Nephron progenitor cell (in vitro differentiated cells): ENCODE data around the gene GCK.
A peak's percentile ranks its signal among the peaks of the same experiment; 100 is the strongest.

Source experiments
- DNase-seq: peaks from one replicate; pipeline ENCODE4 v3.0.0; 2021
- H3K27ac Mint-ChIP-seq: 2 replicates; pipeline ENCODE4 v1.8.0; 2021; ENCODE audit warnings: mild to moderate bottlenecking, moderate library complexity, mixed read lengths
- H3K27me3 Mint-ChIP-seq: 2 replicates; pipeline ENCODE4 v1.8.0; 2021; ENCODE audit warnings: mild to moderate bottlenecking, low read depth, mixed read lengths; ENCODE audit not compliant: poor library complexity
- H3K36me3 Mint-ChIP-seq: 2 replicates; pipeline ENCODE4 v1.8.0; 2021; ENCODE audit warnings: low read depth, mixed read lengths
- H3K4me1 Mint-ChIP-seq: 2 replicates; pipeline ENCODE4 v1.8.0; 2021; ENCODE audit warnings: mixed read lengths
- H3K4me3 Mint-ChIP-seq: 2 replicates; pipeline ENCODE4 v1.8.0; 2021; ENCODE audit warnings: mild to moderate bottlenecking, moderate library complexity, mixed read lengths
- H3K9me3 Mint-ChIP-seq: 2 replicates; pipeline ENCODE4 v1.8.0; 2021; ENCODE audit warnings: mild to moderate bottlenecking, moderate library complexity, mixed read lengths
- CTCF ChIP-seq: fragments of 200-600 bp; sonication (generic); IDR thresholded peaks from 2 replicates; pipeline ENCODE4 v1.5.0; 2021; ENCODE audit warnings: antibody characterized with exemption

GCK gene

GRCh38 chr7:44217852-44218402 lies 28.7 kb upstream of the GCK start:
- no peaks in the 10 kb centered on the region for H3K36me3 Mint-ChIP-seq
- H3K9me3 Mint-ChIP-seq: no peaks in the 10 kb centered on the region
- no peak overlapping the region for H3K27ac Mint-ChIP-seq
- no peak for DNase-seq
- peak overlapping the region; percentile 45 for H3K4me3 Mint-ChIP-seq
- no peaks in the 10 kb centered on the region for H3K27me3 Mint-ChIP-seq
- H3K4me1 Mint-ChIP-seq: peaks cover 61% of the 10 kb centered on the region
- TF ChIP-seq CTCF: no peak

GRCh38 chr7:44217223-44217714 lies 28.0 kb upstream of the GCK start:
- Mint-ChIP-seq H3K9me3 (no peaks in the 10 kb centered on the region), H3K4me1 (peaks cover 61% of the 10 kb centered on the region), H3K27ac (peak overlapping the region; percentile 88), H3K36me3 (peaks cover 3% of the 10 kb centered on the region), H3K4me3 (no peak overlapping the region), H3K27me3 (no peaks in the 10 kb centered on the region)
- no peak for TF ChIP-seq CTCF
- DNase-seq: no peak

GRCh38 chr7:44216521-44217222 lies 27.4 kb upstream of the GCK start:
- peaks cover 6% of the 10 kb centered on the region for H3K36me3 Mint-ChIP-seq
- peaks cover 55% of the 10 kb centered on the region for H3K4me1 Mint-ChIP-seq
- H3K9me3 Mint-ChIP-seq: no peaks in the 10 kb centered on the region
- DNase-seq: no peak
- H3K27me3 Mint-ChIP-seq: no peaks in the 10 kb centered on the region
- H3K4me3 Mint-ChIP-seq: no peak overlapping the region
- no peak for TF ChIP-seq CTCF
- H3K27ac Mint-ChIP-seq: peak overlapping the region; percentile 88

- peaks cover 52% of the 10 kb centered on the region for H3K4me1 Mint-ChIP-seq
- H3K9me3 Mint-ChIP-seq: no peaks in the 10 kb centered on the region
- no peaks in the 10 kb centered on the region for H3K27me3 Mint-ChIP-seq
- H3K36me3 Mint-ChIP-seq: peaks cover 10% of the 10 kb centered on the region
- H3K4me3 Mint-ChIP-seq: no peak overlapping the region
- DNase-seq: no peak
- no peak for TF ChIP-seq CTCF
- H3K27ac Mint-ChIP-seq: no peak overlapping the region
These were observed 26.8 kb upstream of the GCK start for GRCh38 chr7:44216019-44216418.

GRCh38 chr7:44215531-44215930 lies 26.3 kb upstream of the GCK start:
- H3K9me3 Mint-ChIP-seq: no peaks in the 10 kb centered on the region

More at GRCh38 chr7:44215531-44215930, 26.3 kb upstream of the GCK start:
- Mint-ChIP-seq H3K27me3 (no peaks in the 10 kb centered on the region), H3K4me1 (peaks cover 50% of the 10 kb centered on the region), H3K4me3 (no peak overlapping the region), H3K36me3 (peaks cover 14% of the 10 kb centered on the region), H3K27ac (no peak overlapping the region)
- DNase-seq: no peak
- no peak for TF ChIP-seq CTCF
